ENCODE results near the gene TRIM56. TPM values are rescaled to one million over a fixed set of nuclear protein-coding genes. Genes with fewer than 3 reads are reported as not detected.

The TRIM56 gene
- total and polyA plus RNA-seq, 2 of the 13 experiments (the other 11 are each of a cell fraction or from before 2014, with no cell fraction given) = 3.2 to 7.1 TPM

GRCh38 chr7:101124376-101125056, 39.2 kb downstream of the TRIM56 start (continued):
- TF ChIP-seq, protein P1, sequence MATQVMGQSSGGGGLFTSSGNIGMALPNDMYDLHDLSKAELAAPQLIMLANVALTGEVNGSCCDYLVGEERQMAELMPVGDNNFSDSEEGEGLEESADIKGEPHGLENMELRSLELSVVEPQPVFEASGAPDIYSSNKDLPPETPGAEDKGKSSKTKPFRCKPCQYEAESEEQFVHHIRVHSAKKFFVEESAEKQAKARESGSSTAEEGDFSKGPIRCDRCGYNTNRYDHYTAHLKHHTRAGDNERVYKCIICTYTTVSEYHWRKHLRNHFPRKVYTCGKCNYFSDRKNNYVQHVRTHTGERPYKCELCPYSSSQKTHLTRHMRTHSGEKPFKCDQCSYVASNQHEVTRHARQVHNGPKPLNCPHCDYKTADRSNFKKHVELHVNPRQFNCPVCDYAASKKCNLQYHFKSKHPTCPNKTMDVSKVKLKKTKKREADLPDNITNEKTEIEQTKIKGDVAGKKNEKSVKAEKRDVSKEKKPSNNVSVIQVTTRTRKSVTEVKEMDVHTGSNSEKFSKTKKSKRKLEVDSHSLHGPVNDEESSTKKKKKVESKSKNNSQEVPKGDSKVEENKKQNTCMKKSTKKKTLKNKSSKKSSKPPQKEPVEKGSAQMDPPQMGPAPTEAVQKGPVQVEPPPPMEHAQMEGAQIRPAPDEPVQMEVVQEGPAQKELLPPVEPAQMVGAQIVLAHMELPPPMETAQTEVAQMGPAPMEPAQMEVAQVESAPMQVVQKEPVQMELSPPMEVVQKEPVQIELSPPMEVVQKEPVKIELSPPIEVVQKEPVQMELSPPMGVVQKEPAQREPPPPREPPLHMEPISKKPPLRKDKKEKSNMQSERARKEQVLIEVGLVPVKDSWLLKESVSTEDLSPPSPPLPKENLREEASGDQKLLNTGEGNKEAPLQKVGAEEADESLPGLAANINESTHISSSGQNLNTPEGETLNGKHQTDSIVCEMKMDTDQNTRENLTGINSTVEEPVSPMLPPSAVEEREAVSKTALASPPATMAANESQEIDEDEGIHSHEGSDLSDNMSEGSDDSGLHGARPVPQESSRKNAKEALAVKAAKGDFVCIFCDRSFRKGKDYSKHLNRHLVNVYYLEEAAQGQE (IDR thresholded peaks at IDR 0.05; ENCODE audit: borderline replicate concordance in 1 of 2, low read depth in 1 of 2, low read length in 2 of 2) = peak in 1 of 2 experiments; percentile 13; a peak in 1 of 4 replicates
- no peak for TF ChIP-seq MEIS1 (CRISPR knock-in tag; IDR thresholded peaks at IDR 0.05; ENCODE audit: borderline replicate concordance)
- peak; percentile 72; the same call in 1 of the 2 replicates for TF ChIP-seq SPEN (CRISPR knock-in tag; IDR thresholded peaks at IDR 0.05; ENCODE audit: low read depth)
- peak; percentile 54; the same call in 1 of the 2 replicates for TF ChIP-seq PPARG (CRISPR knock-in tag; conservative IDR thresholded peaks at IDR 0.05)
- TF ChIP-seq ZC3H4 (CRISPR knock-in tag; IDR thresholded peaks at IDR 0.05; ENCODE audit: borderline replicate concordance) = no peak
- peak; percentile 72; the same call in 1 of the 2 replicates for TF ChIP-seq RXRB (CRISPR knock-in tag; IDR thresholded peaks at IDR 0.05; ENCODE audit: borderline replicate concordance)
- 0 out of 2 replicates have a peak, but pooled peaks have one; percentile 16 for TF ChIP-seq JUND (CRISPR knock-in tag; IDR thresholded peaks at IDR 0.05)
- no peak for TF ChIP-seq ZNF770 (CRISPR knock-in tag; IDR thresholded peaks at IDR 0.05)
- no peak for TF ChIP-seq ZNF615 (CRISPR knock-in tag; IDR thresholded peaks at IDR 0.05; ENCODE audit: borderline replicate concordance)
- TF ChIP-seq, protein P2, sequence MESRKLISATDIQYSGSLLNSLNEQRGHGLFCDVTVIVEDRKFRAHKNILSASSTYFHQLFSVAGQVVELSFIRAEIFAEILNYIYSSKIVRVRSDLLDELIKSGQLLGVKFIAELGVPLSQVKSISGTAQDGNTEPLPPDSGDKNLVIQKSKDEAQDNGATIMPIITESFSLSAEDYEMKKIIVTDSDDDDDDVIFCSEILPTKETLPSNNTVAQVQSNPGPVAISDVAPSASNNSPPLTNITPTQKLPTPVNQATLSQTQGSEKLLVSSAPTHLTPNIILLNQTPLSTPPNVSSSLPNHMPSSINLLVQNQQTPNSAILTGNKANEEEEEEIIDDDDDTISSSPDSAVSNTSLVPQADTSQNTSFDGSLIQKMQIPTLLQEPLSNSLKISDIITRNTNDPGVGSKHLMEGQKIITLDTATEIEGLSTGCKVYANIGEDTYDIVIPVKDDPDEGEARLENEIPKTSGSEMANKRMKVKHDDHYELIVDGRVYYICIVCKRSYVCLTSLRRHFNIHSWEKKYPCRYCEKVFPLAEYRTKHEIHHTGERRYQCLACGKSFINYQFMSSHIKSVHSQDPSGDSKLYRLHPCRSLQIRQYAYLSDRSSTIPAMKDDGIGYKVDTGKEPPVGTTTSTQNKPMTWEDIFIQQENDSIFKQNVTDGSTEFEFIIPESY (CRISPR knock-in tag; IDR thresholded peaks at IDR 0.05) = no peak
- peak; percentile 41; the same call in 1 of the 2 replicates for TF ChIP-seq ZBTB38 (CRISPR knock-in tag; IDR thresholded peaks at IDR 0.05)
- TF ChIP-seq SRSF4 (IDR thresholded peaks at IDR 0.05; ENCODE audit: low read depth, low read length, poor library complexity, severe bottlenecking) = no peak
- TF ChIP-seq HOXA7 (CRISPR knock-in tag; IDR thresholded peaks at IDR 0.05) = no peak
- TF ChIP-seq, protein P3, sequence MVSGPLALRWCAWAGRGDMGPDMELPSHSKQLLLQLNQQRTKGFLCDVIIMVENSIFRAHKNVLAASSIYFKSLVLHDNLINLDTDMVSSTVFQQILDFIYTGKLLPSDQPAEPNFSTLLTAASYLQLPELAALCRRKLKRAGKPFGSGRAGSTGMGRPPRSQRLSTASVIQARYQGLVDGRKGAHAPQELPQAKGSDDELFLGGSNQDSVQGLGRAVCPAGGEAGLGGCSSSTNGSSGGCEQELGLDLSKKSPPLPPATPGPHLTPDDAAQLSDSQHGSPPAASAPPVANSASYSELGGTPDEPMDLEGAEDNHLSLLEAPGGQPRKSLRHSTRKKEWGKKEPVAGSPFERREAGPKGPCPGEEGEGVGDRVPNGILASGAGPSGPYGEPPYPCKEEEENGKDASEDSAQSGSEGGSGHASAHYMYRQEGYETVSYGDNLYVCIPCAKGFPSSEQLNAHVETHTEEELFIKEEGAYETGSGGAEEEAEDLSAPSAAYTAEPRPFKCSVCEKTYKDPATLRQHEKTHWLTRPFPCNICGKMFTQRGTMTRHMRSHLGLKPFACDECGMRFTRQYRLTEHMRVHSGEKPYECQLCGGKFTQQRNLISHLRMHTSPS (CRISPR knock-in tag; IDR thresholded peaks at IDR 0.05; ENCODE audit: low read depth) = peak; percentile 58; the same call in 1 of the 2 replicates
- TF ChIP-seq MED13 (CRISPR knock-in tag; IDR thresholded peaks at IDR 0.05) = no peak
- TF ChIP-seq ZNF275 (CRISPR knock-in tag; IDR thresholded peaks at IDR 0.05; ENCODE audit: borderline replicate concordance) = no peak
